GM12801 (cell line): Measurements from ENCODE around the gene PHC2.

Experiments used
- TF ChIP-seq, protein P1 (sequence below): IDR thresholded peaks from one replicate; pipeline ENCODE4 v1.5.1; 2011; ENCODE audit warnings: control low read depth; ENCODE audit not compliant: insufficient read length; ENCODE audit errors: extremely low read depth

PHC2 gene

DNA sequence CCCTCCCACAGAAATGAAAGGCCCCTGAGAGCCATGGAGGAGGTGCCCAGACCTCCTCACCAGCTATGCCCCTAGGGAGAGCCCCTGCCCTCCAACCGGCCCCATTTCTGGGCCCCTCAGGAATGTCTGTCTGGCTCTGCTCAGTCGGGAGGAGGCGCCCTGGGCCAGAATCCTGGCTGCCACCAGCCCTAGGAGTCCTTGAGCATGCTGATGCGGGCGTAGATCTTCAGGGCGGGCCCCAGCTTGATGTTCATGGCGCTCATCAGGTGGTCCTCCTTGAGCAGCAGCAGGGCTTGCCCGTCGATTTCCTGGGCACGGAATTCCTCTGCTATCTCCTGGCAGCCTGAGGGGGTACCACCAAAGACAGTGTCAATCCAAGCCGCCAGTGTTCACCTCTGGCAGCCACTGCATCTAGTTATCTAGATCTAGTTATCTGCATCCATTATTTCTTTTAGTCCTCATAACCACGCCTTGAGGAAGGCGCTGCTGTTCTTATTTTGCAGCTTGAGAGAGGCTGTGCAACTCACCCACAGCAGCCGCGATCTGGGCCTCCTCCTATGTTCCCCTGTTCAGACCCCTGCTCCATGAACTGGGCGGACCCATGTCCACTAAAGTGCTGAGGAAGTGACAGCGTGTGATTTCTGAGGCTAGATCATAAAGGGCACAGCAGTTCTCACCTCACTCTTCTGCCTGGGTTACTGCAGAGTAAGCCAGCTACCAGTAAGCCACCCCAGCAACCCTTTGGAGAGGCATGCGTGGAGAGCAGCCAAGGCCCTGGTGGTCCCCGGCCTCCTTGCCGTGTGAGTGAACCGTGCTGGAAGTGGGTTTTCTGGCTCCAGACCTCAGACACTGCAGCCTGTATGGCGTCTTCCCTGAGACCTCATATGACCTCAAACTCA is 106.0 kb downstream of the PHC2 start:
- TF ChIP-seq, protein P1, sequence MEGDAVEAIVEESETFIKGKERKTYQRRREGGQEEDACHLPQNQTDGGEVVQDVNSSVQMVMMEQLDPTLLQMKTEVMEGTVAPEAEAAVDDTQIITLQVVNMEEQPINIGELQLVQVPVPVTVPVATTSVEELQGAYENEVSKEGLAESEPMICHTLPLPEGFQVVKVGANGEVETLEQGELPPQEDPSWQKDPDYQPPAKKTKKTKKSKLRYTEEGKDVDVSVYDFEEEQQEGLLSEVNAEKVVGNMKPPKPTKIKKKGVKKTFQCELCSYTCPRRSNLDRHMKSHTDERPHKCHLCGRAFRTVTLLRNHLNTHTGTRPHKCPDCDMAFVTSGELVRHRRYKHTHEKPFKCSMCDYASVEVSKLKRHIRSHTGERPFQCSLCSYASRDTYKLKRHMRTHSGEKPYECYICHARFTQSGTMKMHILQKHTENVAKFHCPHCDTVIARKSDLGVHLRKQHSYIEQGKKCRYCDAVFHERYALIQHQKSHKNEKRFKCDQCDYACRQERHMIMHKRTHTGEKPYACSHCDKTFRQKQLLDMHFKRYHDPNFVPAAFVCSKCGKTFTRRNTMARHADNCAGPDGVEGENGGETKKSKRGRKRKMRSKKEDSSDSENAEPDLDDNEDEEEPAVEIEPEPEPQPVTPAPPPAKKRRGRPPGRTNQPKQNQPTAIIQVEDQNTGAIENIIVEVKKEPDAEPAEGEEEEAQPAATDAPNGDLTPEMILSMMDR: no peak

DNA sequence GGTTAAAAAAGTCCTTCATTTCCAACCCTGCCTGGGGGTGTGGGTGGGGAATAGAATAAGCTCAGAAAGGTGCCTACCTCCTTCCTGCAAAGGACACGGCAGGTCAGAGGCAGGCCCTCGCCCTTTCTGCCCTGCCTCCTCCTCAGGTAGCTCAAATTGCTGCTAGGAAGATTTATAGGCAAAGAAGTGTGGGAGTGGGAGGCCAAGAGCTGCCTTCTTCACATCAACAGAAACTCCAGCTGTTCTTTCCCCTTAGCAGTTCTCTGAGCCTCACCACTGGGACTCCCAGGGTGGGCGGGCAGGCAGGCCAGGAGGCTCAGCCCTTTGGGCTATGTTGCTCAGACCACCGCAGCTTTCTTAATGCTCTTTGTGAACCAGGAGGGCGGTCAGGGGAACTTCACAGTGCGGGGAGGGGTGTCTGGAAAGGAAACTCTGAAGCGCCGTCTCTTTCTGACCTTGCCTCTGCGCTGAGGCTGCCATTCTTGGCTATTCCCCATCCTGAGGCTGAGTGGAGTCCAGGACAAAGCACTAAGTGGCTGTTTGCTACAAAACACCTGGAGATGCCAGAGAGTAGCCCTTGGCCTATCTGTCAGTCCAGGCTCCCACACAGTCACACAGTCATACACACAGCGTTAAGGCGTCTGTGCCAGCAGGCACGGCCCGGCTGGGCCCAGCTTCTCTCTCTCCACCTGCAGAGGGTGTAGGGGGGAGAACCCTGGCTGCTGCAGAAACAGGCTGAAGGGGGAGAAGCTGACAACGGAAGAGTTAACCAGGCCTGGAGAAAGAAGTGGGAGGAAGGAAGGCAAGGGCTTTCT is 107.0 kb downstream of the PHC2 start:
- TF ChIP-seq, protein P1: no peak

DNA sequence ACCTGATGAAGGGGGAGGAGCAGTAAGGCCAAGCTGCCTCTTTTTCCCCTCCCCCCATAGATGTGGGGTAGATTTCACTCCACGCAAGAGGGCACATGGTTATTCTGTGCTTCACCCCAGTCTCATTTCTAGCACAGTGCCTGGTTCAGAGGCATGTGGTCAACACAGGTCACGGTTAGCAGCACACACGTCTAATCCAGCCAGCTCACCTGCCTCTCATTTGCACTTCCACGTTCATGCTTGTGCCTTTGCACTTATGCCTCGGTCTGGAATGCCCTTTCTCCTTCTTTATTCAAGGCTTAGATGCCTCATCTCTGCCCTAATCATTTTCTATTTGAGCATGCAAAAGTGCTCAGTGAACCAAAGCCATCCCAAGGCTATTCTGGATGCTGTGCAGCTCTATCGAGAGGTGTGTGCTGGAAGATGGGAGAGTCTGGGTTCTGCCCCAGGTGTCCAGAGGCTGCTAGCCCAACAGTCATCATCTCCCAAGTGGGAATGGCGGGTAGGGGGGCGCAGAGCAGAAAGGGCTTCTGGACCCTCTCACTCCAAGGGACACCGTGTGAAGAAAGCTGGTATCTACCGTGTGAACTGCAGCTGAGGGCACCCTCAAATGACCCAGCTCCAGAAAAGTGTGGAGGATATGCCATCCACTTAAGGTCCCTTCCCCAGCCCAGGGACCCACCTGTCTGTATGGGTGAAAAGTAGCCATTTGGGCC is 107.9 kb downstream of the PHC2 start:
- TF ChIP-seq, protein P1: no peak

GRCh38 chr1:33322109-33322508 is 108.8 kb downstream of the PHC2 start:
- TF ChIP-seq, protein P1: no peak

GRCh38 chr1:33321178-33321577 is 109.7 kb downstream of the PHC2 start:
- TF ChIP-seq, protein P1: no peak

DNA sequence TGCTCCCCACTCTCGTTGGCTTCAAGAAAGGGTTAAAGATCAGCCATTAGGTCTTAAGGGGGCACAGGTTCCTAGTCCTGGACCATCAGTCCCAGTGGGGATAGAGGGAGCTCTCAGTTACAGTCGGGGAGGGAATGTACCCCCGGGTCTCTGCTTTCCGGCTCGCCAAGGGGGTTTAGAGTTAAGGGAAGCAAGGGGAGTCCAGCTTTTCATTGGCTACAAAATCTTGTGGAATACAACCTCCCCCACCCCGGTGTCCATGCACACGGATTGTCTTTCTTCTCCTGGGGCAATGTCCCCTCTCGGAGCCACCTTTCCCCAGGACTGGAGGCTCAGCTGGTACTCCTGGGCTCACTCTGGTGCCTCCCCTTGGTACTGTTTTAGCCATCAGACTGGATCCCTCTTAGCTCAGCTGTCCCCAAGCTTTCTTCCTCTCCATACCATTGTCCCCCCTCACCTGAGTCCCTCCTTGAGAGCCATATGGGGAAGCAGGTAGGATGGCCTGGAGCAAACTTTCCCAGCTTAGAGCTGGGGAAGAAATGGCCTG is 110.2 kb downstream of the PHC2 start, which contains the start of gene A3GALT2:
A3GALT2 (minus strand) TSS at position 480 of the 547 bp plus-strand sequence; CDS start at position 480, 0 bp downstream.
- TF ChIP-seq, protein P1: no peak
